Left cardiac atrium (tissue), 4 donors: ENCODE data around the gene HYDIN. TPM values are rescaled to one million over a fixed set of nuclear protein-coding genes. Genes with fewer than 3 reads are reported as not detected.

ENCODE experiments used
- ATAC-seq, 2 donors: fragments of 200-7000 bp; cut with Tn5 transposase; one replicate each; pipeline ENCODE4 v1.9.1; 2020; ENCODE audit warnings: mild to moderate bottlenecking in 2 of 2, moderate library complexity in 2 of 2
- DNase-seq: peaks from one replicate; pipeline ENCODE4 v3.0.0-alpha.2; 2020
- intact Hi-C, 2 donors: fragments of 100-400 bp; cut with DNase I; formaldehyde crosslinking; loops; one replicate each; pipeline versions ENCODE4 v1.14.1 to v1.15.1; 2022 to 2023
- total RNA-seq, 2 donors: library from RNA; stranded (reverse); fragmentation: NEBNext Ultra II Directional; extraction: Animal tissue kit (Norgen Biotek cat#: 25700); gene quantifications; one replicate each; pipeline ENCODE4 v1.2.1, GENCODE V29; 2021
- donor health status: DM: no; HTN: yes; CAD: no.
- donor health status: DM: no; HTN: yes; CAD: no; lungs with severe emphysema.
- donor health status: DM: yes; HTN: yes; CAD: no.
- donor health status: Dilated cardiomyopathy.

HYDIN gene
- total RNA-seq, 2 donors from 2014 or later, result 0.38 to 0.65 TPM

DNA sequence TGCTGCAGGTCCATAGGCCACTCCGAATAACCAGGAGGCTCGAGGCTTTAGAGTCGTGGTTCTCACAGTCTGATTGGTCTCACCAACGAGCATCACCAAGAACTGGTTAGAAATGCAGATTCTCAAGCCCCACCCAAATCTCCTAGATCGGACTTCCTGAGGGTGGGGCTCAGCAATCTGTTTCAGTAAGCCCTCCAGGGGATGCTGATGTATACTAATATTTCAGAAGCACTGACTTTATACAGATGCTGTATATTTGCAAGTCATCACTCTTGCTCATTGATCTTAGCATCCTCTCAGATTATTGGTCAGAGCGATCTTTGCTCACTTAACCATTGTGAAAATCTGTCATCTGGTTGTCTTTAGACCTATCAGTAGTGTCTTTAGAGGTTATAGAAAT lies 425.1 kb downstream of the HYDIN start:
- DNase-seq, result no peak
- no peak for ATAC-seq
- intact Hi-C loops, result no loop called here

- intact Hi-C loops, result no loop called here
- no peak for DNase-seq
- no peak for ATAC-seq
Observed at GRCh38 chr16:70804734-70805169, 425.8 kb downstream of the HYDIN start.

DNA sequence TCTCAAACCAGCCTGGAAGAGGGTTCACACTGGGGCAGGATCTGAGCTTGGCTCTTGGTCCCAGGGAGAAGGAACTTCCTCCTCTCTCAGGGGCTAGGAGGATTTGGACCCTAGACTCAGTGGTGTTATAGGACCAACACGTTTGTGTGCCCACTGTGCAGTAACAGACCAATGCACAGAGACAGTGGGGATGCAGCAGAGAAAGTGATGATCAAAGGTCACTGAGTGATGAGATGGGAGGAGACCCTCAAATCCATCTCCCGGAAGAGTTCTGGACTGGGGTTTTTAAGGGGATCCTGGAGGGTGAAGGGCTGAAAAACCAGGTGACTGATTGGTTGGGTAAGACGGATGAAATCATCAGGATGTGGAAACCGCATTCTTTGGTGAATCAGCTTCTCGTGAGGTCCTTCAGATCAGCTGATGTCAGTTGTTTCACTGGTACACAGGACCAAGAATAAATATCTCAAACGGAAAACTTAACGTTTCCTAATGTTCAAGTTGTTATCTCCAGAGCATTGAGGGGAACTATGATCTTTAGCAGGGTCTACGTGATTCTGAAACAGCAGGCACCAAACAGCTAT lies 426.3 kb downstream of the HYDIN start:
- DNase-seq (no peak), ATAC-seq (no peak)
- intact Hi-C loops, result no loop called here

GRCh38 chr16:70803319-70803718 lies 427.2 kb downstream of the HYDIN start:
- intact Hi-C loops, result no loop called here
- ATAC-seq, result no peak
- no peak for DNase-seq

DNA sequence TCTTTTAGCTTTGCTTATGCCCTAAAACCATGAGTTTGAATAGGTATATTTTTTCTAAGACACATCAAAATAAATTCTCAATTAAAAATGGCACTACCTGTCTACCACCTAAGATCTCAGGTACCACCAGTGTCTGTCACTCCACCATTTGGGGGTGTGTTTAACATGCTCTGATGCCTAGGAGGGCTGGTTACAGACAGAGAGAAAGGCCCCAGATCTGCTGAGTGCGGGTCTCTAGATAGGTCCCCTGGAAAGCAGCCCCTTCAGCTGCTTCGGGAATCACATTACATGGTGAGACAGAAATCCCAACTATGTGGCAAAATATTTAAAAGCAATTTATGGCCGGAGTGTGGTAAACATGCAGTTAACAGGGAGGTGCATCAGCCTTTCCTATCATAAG lies 428.9 kb downstream of the HYDIN start:
- intact Hi-C loops, result no loop called here
- DNase-seq, result no peak

DNA sequence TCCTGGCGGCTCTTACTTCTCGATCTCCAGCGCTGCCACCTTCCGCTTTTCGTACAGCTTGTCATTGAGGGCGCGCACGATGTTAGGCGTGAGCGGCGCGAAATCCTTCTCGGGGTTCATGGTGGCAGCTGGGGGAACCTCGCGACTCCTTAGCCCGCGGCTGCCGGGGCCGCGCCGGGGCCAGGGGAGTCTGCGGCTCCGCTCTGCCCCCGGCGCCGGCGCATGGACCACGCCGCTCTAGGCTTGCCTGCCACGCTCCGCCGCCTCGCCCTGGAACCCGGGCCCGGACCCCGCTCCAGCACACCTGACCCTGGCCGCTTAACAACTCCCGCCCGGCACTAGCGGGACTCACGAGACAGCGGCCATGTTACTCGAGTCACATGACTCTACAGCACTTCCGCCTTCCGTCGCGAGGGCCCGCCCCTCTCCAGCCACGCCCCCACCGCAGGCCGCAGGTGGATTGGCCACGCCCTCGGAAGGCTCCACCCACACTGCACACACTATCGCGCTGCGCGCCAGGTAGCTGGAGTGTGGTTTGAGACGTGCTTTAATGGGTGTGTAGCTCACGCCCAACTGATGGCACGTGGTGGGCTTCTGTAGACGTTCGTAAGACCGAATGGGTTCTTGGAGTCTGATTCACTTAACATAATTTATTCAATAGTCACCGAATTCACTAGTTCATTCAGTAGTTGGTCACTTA lies 429.6 kb downstream of the HYDIN start, which contains the start of gene VAC14:
TSS of gene VAC14 (minus strand) at position 378 of the 700 bp plus-strand sequence. CDS start at position 120, 258 bp downstream.
- intact Hi-C loops, result no loop called here
- peak; percentile 91 for DNase-seq
- peak; percentile 99 for ATAC-seq

More for the DNA sequence above, 428.9 kb downstream of the HYDIN start:
- no peak for ATAC-seq

DNA sequence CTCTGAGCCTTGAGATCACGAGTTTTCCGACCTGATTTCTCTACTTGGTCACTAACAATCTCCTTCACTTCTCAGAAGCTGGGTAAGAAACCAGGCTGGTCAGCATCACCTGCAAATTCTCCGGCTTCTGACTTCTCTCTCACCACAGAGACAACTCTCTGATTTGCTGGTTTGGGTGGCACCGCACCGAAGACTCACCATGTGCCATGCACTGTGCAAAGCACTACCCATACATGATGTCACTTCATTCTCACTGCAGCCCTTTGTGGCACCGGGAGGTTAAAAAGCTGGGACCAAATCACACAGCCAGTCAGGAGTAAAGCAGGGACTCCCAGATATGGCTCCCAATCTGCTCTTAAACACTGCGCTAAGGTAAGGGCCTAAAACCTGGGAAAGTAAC lies 430.2 kb downstream of the HYDIN start:
- intact Hi-C loops, result no loop called here
- no peak for DNase-seq
- peak in 1 of 2 donors; percentile 8 for ATAC-seq

- DNase-seq (no peak), ATAC-seq (no peak)
- intact Hi-C loops, result no loop called here
Observed at GRCh38 chr16:70796301-70796700, 434.2 kb downstream of the HYDIN start.

DNA sequence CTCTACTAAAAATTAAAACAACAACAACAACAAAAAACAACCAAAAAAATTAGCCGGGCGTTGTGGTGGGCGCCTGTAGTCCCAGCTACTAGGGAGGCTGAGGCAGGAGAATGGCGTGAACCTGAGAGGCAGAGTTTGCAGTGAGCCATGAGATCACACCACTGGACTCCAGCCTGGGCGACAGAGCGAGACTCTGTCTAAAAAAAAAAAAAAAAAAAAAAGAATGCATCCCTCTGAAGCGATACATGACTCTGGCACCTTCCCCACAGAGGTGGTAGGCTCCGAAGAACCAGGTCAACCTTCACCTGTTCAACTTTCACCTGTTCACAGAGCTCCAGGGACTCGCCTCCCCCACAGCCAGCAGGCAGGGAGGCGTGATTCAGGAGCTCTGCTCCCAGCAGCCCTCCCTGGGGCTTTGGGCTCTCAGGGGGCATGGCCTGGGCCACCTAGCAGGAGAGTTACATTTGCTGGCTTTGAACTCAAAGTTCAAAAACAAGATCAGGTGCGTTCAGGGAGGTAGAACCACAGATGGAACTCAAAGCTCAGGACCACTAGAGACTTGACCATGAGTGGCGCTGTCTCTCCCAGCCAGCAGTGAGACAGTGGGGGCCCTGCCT lies 435.1 kb downstream of the HYDIN start:
- intact Hi-C loops, result no loop called here
- ATAC-seq (no peak), DNase-seq (no peak)

GRCh38 chr16:70793851-70794502 lies 436.5 kb downstream of the HYDIN start:
- DNase-seq, result no peak
- intact Hi-C loops, result no loop called here

DNA sequence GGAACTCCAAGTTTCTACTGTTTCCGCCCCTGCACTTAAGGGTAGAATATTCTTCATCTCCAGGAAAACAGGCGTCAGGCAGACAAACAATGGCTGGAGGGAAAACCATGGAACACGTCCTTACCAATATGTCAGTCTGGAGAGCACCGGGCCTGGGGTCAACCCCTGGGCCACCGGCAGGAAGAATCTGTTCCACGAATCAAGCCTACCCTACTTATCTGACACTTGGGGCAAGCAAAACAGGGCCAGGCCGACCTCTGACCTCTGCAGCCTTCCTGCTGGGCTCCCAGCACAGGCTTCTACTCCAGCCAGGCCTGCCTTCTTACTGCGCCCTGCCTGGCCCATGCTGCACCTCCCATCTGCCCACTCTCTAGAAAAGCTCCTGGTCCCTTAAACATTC lies 439.7 kb downstream of the HYDIN start:
- no peak for ATAC-seq
- intact Hi-C loops, result no loop called here
- no peak for DNase-seq

More at GRCh38 chr16:70793851-70794502, 436.5 kb downstream of the HYDIN start:
- ATAC-seq, result no peak

DNA sequence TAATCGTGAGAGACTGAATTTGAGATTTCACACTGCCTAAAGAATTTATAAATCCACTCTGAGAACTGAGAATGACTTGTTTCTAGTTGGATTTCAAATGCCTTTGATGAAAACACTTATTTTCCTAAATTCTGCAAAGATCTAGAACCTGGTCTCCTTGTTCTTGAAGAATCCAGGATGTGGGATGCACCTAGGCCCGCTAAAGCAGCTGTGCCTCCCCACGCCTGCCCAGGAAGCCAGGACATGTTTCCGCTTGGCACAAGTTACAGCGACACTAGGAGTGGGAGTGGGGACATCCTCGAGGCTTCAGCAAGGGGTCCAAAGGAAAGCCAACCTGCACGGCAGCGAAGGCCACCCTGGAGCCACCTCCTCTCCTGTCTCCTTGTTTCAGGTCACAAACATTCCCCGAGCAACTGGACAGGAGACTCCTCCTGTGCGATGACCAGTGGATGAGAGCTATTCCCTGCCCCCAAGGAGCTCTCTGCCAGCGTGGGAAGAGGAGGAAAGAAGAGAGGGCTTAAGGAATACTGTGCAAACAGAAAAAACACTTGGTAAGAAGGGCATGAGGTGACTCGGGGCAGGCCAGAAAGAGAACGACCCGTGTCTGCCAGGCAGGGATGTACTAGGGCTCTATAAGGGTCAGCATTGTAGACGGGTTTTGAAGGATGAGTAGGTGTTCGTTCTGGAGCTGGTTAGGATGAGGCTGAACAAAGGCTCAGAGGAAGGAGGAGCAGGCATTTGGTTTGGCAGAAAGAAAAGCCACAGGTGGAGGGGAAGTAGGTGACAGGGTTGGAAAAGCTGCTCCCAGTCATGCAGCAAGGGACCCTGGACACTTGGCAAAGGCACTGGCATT lies 440.7 kb downstream of the HYDIN start:
- ATAC-seq, result peak in 1 of 2 donors; percentile 6
- intact Hi-C loops, result no loop called here
- DNase-seq, result no peak

DNA sequence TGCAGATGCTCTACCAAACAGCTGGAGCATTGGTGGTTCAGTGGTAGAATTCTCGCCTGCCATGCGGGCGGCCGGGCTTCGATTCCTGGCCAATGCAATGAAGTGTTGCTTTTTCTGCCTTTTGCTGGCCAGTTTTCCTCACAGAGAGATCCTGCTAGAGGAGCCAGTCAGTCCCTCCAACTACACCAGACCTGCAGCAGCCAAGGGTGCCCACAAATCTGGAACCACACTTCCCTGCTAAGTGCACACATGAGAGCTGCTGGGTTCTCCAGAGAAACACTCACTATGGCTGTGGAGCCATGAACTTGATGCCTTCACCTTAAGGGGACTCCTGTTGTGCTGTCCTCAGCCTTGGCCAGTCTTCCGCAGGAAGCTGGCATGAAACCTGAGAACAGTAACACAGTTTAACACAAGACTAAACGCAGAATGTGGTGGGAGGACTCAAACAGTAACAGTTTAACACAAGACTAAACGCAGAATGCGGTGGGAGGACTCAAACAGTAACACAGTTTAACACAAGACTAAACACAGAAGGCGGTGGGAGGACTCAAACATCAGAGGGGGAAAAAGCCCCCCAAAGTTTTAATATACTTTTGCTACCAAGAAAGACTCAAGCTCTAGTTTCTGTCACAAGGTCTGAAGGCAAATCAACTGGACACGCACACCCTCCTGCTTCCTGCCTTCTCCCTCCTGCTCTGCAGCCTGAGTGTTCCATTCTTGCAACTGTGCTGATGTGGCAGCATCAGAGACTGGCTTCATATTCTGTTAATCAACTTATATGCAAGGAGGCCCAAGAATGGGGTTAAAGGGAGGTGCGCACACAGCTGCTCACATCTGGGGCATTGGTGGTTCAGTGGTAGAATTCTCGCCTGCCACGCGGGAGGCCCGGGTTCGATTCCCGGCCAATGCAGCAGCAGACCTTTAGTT lies 441.6 kb downstream of the HYDIN start:
- intact Hi-C loops, result no loop called here
- peak; percentile 34 to 38 for ATAC-seq
- DNase-seq, result no peak

DNA sequence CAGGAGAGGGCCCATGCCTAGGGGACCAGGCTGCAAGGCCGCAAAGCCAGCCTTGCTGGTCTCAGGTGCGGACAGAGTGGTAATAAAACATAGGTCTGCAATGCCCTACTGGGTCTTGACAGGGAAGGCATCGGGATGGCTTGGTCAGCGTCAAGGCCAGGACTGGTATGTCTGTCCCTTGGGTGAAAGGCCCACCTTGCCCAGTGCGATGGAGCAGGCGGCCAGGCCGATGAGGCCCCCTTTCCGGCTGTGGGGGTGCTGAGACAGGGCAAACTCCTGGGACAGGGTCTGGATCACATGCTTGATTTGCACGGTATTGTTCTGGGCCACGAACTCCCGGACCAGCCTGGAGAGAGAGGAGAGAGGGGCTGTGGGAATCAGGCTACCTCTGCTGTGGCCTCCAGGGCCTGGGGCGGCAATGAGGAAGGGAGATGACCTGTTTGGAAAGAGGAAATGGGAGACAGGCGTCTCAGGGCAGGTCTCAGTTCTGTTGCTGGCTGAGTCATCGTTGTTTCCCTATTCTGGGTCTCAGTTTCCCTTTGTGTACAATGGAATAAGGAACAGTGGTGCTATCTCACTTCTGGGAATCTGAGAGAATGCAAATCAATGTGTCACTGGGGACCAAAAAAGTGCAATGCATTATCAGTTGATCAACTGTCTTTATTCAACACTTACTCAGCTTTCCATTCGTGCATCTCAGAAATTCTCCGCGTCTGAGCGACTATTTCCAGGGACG lies 444.3 kb downstream of the HYDIN start:
- intact Hi-C loops, result no loop called here
- ATAC-seq (no peak), DNase-seq (no peak)

GRCh38 chr16:70784692-70785555 lies 445.6 kb downstream of the HYDIN start:
- ATAC-seq, result no peak
- intact Hi-C loops, result no loop called here

DNA sequence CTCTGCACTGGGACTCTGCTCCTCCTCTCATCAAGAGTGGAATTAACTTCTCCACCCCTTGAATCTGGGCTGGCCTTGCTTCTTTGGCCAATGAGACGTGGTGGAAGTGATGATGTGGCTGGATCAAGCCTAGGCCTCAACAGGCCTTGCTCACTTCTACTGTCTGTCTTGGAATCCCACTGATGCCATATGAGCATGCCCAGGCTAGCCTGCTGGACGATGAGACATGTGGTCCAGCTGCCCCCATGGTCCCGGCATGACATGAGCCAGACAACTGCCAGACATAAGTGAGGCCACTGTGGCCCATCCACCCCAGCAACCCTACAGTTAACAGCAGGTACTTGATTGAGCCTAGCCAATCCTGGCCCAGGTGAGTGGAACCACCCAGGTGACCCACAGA lies 448.3 kb downstream of the HYDIN start:
- intact Hi-C loops, result no loop called here
- DNase-seq, result no peak
- ATAC-seq, result peak in 1 of 2 donors; percentile 14

More at GRCh38 chr16:70784692-70785555, 445.6 kb downstream of the HYDIN start:
- DNase-seq, result no peak
